Activated CD8-positive, alpha-beta memory T cell treated with anti-CD3 and anti-CD28 coated beads, Interleukin-2, amount 50 U/mL, for 1 hour (primary cell): ENCODE data around the gene CDC42BPA.

Experiments used
- DNase-seq: peaks from one replicate; pipeline ENCODE4 v3.0.0-alpha.2; 2020; ENCODE audit errors: extremely low read depth

Gene CDC42BPA

DNA sequence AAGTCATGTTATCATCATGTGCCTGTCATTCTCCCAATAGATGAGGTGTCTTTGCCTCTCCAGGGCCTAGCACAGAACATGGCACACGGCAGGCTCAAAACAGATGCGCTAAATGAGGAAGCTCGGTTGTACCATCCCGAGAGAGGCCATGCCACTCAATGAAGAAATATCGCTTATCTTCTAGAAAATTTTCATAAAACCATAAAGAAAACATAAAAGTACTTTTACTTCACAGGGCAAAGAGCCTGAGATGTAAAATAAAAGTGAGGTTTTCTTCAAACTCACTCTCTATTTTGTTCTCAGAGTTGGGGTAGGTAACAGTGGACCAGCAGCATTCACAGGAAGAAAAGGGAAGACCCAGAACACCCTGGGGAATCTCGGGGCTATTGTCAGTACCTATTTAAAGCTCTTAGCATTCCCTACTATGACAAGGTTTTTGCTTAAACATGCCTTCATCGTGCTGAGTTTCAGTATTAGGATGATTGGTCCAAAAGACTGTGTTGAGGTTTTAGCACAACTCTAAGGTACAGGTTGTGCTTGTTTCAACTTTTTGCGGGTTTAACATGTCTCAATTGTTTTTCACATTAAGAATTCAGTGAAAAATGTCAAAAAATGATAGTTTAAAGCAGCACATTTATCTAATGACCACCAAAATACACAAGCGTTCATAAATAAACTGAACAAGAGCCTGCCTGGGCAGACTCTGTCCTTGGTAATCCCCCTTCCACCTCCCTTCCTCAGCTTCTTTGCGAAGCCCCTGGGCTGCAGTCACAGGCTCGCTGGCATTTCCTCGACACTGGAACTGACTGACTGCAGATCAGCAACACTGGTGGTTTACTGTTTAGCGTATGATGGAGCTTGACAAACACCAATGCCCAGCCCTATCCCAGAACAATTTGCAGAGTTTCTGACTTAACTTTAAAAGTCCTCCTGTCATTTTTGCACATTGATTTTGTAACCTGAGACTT lies 322.6 kb downstream of the CDC42BPA start:
- no peak for DNase-seq

DNA sequence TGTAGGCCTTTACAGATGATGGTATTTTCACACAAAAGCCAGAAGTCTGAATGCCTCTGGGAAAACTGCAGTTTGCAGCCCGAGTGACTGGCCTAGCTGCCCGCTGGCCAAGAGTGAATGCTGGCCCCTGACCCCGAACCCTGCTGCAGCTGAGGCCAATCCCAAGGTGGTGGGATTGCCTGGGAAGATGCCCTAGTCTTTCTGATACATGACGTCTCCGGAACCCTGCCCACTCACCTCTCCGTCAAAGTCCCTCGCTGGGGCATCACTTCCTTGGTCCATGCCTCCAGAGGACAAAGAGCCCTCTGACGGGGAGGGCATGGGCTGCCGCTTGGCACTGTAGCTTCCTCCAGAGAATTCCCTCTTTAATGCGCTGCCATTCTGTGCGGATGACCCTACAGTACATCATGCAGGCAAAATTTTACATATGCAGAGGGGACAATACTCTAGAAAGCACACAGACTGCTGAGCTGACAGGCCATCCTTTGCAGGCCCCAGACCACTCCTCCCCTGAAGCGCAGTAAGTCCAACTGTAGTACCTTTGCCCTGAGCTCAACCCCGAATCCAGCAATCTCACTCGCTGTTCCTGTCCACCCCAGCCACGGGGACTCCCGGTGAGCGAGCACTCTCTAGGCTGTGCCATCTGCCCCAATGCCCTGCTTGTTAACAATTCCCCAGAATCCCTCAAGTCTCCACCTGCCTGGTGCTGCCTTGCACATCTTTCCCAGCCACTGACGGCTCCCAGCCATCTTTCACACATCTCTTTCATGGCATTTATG lies 323.5 kb downstream of the CDC42BPA start:
- DNase-seq, result no peak

DNA sequence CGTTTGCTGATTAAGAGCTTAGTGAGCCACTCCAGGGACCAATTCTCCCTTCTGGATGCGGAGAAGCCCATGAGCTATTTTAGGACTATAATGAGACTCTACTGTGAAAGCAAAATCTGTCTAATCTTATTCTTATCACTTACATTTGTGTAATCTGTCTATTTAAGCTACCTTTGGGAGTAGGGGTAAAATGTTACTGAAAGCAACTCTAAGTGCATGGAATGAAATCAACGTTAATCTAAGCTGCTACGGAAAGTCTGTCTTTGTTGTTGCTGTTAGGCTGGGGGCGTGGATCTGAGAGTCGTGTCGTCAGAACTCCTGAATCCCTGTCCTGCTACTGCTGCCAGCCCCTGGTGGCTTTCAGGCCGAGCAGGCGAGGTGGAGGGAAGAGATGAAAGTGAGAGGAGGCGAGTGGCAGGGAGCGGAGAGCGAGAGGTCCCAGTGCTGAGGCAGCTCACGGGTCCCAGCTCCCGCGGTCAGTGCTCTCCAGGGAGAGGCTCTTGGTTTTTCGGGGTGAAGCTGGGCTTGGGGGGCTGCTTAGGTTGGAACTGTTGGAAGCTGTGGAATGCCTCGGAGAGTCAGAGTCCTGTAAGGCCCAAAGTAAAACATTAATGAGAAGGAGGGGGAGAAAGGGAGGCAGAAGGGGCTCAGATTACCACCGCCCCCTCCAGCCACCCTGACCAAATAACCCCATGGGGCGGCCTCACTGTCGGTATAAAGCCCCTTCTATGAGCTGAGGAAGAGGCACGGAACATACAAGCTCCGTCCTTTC lies 324.3 kb downstream of the CDC42BPA start:
- DNase-seq, result no peak

DNA sequence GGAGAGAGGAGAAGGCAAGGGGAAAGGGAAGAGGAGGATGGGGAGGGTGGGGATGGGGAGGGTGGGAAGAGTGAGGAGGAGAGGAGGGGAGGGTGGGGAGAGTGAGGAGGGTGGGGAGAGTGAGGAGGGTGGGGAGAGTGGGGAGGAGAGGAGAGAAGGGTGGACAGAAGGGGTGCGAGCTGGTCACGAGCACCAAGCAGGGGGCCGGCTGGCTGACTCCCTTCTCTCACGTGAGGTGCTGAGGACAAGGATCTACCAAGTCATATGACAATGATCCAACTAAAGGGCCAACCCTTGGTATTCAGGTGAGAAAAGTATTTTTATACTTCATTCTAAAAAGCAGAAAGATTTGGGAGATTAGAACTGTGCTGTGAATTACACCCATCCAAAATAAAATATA lies 326.4 kb downstream of the CDC42BPA start:
- DNase-seq, result no peak

DNA sequence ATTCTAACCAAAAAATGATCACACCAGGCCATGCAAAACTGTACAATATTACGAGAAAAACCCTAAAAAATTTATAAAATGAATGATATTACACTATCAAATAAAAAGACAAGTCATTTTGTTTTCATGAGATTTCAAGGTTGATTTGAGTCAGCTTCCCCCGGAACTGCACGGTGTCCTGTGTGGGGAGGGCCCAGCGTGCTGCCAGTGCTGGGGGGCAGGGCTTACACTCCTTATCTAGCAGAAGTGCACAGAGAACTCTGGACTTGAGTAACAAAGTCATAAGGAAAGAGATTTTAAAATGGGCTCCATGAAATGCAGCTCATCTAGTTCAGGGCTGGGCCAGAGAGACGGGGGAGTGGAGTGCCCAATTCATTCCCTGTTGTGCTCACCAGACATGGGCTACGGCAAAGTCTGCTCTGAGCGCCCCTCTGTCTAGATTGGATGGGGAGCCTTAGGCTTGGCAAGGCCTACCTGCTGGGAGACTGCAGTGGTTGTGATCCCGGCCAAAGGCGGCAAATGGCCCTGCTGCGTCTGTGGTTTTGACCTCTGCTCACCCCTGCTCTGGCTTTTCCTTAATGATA lies 328.1 kb downstream of the CDC42BPA start:
- no peak for DNase-seq

DNA sequence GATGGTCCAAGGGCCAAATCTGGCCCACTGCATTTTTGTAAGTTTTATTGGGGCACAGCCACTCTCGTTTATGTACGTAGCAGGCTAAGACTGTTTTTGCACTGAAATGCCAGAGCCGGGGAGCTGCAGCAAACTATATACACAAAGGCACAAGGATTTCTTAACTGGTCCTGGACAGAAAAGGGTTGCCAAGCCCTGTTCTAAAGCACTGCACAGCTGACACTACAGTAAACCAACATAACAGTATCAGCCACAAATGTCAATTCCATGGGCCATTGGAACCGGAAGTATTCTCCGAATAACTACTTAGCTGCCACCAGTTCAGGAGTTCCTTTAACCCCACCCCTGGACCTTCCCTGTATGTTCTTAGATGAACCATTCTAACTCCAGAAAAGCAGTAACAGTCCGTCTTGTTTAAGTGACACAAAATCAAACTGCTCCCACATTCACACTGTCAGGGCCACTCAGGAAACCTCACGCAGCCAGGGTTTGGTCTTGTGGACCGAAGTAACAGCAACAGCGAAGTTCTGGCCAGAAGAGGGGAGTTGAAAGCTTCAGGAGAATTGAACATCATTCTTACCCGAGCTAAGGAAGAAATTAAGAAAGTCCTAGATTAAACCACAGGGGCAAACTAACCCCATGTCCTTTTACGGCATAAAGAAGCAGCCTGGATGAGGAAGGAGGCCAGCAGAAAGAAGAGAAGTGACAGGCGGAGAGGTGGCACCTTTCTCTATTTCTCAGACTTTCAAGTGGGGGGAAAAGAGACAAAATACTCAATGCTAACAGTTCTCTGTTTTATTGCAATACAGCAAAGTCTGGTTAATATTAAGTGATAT lies 329.0 kb downstream of the CDC42BPA start:
- DNase-seq, result no peak

DNA sequence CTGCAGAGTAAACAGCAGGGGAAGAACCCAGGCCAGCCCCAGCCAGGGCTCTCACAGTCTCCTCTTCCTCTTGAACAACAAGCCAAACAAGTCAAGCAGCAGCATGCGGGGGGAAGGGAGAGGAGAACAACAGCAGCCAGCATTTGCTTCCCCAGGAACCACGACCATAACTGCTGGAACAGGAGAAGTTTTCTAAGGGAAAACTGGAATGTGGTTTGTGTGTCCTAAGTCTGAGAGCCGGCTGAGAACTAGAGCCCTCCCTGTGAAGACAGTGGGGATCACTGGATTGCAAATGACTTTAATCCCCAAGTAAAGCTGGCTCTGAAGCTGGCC lies 330.0 kb downstream of the CDC42BPA start:
- no peak for DNase-seq

DNA sequence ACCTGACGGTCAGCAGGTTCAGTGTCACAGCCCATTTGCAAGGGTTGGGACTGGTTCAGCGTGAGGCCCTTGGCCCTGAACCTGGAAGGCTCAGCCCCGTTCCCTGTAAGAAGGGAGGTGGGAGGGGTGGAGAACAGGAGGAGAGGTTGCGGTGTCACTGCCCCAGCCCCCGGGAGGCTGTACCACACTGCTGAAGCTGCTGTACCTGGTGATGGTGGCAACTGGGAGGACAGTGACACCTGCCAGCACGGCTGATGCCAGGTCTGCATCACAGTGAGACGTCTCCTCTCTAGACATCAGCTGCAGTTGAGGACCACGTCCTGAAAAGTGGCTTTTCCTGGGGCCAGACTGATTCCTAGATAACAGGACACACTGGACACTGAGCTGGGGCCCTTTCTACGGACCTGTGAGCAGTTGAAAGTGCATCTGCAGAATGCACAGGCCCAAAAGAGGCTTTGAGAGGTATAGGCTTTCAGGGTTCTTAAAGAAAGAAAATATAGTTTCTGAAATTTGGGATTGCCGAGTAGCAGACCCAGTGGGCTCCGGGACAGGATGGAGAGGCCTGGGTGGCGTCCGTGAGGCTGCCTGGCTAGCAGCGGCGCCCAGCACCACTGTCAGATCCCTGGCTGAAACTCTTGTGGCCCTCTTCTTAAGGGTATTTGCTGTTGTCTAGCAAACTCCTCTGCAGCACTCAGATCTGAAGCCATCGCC lies 330.5 kb downstream of the CDC42BPA start:
- no peak for DNase-seq

DNA sequence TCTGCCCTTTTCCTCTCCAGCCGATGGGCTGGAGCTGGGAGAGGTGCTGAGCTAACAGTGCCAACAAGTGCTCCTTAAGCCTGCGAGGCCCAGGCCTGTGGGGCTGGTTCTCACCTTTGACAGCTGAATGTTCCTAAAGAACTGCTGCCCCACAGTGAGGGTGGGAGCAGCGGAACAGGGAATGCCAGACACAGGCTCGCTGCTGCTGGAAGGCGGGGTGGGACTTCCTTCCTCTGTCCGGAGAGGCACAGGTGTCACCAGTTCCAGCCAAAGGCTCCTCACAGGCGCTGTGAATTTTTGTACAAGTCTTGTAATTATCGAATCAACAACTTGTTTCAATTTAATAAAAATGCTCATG lies 331.1 kb downstream of the CDC42BPA start:
- DNase-seq, result no peak

DNA sequence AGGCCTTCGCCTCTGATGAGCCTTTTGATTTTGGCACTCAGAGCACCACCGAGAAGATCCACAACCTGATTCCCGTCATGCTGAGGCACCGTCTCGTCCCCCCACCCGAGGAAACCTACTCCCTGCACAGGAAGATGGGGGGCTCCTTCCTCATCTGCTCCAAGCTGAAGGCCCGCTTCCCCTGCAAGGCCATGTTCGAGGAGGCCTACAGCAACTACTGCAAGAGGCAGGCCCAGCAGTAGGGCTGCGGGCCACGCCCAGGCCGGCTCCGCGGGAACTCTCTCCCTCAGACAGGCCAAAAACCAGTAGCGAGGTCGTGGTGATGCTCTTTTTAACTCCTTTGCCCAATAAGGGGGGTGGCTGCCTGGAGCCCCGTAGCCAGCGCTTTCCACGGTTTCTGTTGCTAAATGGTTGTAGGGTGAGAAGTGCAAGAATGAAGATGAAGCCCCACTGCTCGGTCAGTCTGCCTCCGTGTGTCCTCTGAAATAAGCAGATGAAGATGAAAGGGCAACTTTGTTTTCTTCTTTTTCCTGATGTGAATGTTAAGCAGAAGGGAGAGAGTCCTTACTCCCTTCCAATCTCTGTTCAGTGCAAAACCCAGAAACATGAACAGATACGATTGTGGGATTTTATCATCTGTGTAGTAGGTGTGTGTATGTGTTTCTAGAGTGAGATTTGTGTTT lies 331.7 kb downstream of the CDC42BPA start:
- DNase-seq, result no peak

DNA sequence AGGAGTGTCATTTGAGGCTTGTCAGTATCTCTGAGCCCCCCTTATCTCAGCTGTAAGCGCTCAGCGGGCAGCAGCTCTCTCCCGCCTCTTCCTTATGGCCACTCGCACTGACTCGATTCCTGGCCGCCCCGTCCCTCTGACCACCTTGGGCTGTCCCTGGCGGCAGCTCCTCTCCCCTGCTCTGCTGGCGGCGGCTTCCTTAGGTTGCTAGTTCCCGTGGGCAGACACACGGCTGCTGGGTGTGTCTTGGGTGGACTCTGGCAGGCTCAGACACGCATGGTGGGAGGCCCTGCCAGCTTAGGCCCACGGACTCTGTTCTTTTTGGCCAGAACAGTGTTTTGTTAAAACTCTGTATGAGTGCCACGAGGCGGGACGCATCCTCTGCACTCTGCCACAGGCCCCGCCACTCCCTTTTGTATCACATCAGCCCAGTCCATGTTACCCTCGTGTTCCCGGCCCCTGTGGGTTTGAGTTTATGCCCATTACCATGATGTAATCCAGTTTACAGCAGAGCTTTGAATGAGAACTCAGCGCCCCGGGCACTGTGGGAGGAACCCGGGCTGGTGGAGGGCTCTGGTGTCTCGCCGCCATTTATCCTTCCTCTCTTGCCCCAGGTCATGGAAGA lies 332.3 kb downstream of the CDC42BPA start:
- DNase-seq, result no peak

DNA sequence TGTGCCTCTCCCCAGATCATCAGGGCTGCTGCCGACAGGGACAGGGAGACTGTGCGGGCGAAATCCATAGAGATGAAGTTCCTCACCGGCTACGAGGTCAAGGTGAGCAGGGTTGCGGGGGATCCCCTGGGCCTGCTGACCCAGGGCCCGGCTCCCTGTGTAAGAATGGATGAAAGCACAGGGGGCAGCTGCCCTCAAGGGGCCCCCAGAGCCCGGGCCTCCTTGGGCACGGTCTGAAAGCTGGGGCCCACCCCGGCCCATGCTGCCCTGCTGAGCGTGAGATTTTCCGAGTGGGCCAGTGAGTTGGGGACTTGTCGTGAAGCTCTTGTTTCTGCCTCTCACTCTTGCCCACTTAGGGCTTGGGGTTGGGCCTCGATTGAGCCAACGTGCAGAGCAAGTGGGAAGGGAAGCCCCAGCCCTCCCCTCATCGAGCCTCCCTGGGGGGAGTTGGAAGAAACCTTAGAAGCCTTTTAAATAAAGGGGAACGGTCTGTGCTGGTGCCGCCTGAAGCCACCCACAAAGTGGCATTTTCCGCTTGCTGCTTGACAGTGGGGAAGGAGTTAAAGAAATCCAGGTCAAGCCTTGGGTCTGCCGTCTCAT lies 333.0 kb downstream of the CDC42BPA start:
- no peak for DNase-seq

DNA sequence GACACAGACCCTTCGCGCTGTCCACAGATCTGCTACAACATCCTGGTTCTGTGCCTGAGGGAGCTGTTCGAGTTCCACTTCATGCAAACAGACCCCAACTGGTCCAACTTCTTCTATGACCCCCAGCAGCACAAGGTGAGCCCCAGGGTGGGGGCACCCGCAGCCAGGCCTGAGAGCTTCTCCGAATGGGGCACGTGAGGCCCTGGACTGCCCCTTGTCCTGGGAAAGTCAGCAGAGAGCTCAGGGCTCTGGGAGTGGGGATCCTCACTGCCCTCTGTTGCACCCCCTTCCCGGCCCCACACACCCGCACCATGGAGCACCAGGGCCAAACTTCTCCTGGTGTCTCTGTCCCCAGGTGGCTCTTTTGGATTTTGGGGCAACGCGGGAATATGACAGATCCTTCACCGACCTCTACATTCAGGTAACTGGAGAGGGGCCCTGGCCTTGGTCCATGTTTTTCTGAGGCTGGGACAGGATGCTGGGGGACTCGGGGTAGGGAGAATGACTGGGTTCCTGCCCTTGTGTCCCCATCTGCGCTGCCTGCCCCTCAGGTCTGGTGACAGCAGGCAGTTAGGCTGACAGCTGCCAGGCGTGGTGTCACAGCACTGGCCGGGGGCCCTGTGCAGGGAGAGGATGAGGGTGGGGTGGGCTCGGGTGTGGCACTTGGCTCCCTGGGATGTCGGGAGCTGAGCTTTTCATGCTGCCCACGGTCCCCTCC lies 333.6 kb downstream of the CDC42BPA start:
- DNase-seq, result no peak

DNA sequence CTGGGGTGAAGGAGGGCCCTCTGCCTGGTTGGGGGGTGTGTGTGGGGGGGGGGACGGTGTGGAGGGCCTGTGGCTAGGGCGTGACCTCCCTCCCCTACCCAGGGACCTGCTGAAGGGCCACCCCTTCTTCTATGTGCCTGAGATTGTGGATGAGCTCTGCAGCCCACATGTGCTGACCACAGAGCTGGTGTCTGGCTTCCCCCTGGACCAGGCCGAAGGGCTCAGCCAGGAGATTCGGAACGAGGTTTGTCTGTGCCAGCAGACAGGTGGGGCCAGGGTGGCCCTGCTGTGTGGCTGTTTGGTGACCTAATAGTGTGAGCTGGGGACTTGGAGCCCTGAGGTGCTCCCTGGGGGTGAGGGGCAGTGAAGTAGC lies 334.3 kb downstream of the CDC42BPA start:
- no peak for DNase-seq

DNA sequence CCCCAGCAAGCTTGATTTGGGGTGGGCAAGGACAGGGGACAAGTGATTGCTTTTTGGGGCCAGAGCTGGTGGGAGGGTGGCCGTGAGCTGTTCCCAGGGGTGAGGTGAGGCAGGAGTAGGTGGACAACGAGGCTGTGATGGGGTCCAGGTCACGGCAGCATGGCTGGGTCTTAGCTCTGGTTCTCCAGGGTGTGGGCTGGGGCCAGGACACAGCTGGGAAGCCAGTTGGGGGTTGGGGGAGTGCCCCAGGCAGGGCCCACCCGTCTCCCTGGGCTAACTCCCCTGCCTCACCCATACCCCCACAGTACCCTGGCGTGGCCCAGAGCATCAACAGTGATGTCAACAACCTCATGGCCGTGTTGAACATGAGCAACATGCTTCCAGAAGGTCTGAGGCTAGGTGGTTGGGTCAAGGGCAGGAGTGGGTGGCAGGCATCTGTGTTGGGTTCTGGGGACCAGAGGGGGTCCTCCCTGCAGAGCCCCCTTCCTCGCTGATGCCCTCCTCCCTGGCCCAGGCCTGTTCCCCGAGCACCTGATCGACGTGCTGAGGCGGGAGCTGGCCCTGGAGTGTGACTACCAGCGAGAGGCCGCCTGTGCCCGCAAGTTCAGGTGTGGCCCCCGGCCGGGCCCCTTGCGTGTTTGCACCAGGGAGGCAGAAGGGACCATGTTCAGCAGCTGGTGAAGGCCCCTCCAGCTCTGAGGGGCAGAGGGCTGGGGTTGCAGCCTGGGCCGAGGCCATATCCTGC lies 334.9 kb downstream of the CDC42BPA start:
- DNase-seq, result no peak

DNA sequence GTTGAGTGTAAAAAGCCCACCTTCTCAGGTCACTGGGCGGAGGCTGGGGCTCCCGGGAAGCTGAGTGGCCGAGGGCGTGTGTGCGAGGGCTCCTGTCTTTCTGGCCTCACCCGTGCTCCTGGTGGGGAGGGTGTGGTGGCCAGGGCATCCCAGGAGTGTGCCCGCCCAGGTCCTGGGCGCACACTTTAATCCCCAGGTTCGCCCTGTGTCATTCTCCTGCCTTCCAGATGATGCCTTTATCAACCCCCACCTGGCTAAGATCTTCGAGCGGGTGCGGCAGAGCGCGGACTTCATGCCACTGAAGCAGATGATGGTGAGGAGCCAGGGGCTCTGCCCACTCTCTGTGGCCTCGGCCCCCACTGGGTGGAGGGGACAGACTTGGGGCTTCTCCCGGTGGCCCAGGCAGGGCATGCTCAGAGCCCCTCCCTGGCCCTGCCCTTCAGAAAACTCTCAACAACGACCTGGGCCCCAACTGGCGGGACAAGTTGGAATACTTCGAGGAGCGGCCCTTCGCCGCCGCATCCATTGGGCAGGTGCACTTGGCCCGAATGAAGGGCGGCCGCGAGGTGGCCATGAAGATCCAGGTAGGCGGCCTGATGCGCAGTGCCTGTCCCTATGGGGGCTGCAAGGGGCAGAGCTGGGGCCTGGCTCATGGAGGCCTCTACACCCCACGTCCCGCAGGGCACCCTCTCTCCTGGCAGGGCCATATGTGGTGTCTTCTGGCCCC lies 335.7 kb downstream of the CDC42BPA start:
- DNase-seq, result no peak

DNA sequence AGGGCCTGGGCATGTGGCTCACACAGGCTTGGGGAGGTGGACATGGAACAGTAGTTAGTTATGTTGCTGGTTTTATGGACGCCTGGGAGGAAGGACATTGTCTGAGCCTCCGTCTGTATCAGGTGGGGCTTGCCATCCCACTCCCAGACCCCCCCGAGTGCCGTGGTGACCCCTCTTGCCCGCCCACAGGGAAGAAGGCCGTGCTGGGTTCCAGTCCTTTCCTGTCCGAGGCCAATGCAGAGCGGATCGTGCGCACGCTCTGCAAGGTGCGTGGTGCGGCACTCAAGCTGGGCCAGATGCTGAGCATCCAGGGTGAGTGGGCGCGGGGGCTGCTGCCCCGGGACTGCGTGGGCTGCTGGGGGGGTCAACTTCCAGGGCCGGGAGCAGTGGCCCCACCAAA lies 336.5 kb downstream of the CDC42BPA start:
- DNase-seq, result no peak
